Right lobe of liver (tissue), 4 donors: ENCODE data around the gene MIDN.

Source experiments
- CTCF ChIP-seq, 4 donors: fragments of 200-600 bp in 3 of 4; fragments of 450-650 bp in 1 of 4; IDR thresholded peaks; one replicate each; pipeline versions ENCODE4 v1.5.1 to v1.8.0; 2016 to 2022; ENCODE audit warnings: antibody characterized with exemption in 4 of 4, mild to moderate bottlenecking in 2 of 4
- POLR2A ChIP-seq: fragments of 450-650 bp; IDR thresholded peaks from one replicate; pipeline ENCODE4 v1.6.1; 2017; ENCODE audit warnings: antibody characterized with exemption, mild to moderate bottlenecking
- donor health status: DM: no; HTN: no; CAD: no.
- donor health status: DM: no; HTN: no; CAD: no.
- donor health status: DM: no; HTN: yes; CAD: no.

- no peak for TF ChIP-seq POLR2A
- TF ChIP-seq CTCF (IDR thresholded peaks at IDR 0.05) = no peak
Observed at GRCh38 chr19:1274852-1275259, 26.5 kb downstream of the MIDN start.
